AG04449 (cell line): ENCODE results near the gene SLC37A4.
"Not testable (repeated sequence)": the region's sequence is repeated elsewhere in the genome, so short reads cannot be mapped to it uniquely, and the experiment has no call there.

Experiments
- CTCF ChIA-PET: fragments of 350-600 bp; formaldehyde crosslinking; extraction: SDS; loops from one replicate; lab custom pipeline; 2021; ENCODE audit warnings: antibody characterized with exemption; lab: Yijun Ruan, JAX
- POLR2A ChIA-PET: fragments of 400-600, 350-600 bp; formaldehyde crosslinking; extraction: SDS; loops from one replicate; lab custom pipeline; 2020; ENCODE audit warnings: antibody characterized with exemption, inconsistent platforms; lab: Yijun Ruan, JAX
- DNase-seq: peaks from one replicate; pipeline ENCODE4 v3.0.0-alpha.2; 2010; ENCODE audit warnings: low read depth, low spot score
- H3K4me3 ChIP-seq: 2 replicates; pipeline ENCODE4 v1.5.1; 2011; ENCODE audit warnings: low read depth, mild to moderate bottlenecking, control low read depth, low read length
- CTCF ChIP-seq: IDR thresholded peaks from one replicate; pipeline ENCODE4 v1.5.1; 2011; ENCODE audit warnings: mild to moderate bottlenecking, moderate library complexity, low read length, control low read depth, inconsistent platforms; ENCODE audit not compliant: insufficient read depth; ENCODE audit errors: missing control alignments

Gene SLC37A4

GRCh38 chr11:119025099-119025473, 5.6 kb downstream of the SLC37A4 start:
- no peak for DNase-seq
- ChIA-PET POLR2A (interaction anchor here (0.6 kb wide), 1 partner anchor 17 kb away, joined by 3 read pairs; no protein-coding TSS in a partner anchor), CTCF (interaction anchor here (8.5 kb wide), 1 partner anchor 6 kb away, joined by 54 read pairs; the partner anchor contains the start of gene SLC37A4)
- TF ChIP-seq CTCF: no peak
- H3K4me3 ChIP-seq: no peak overlapping the region

- ChIA-PET POLR2A (interaction anchor here (0.6 kb wide), 1 partner anchor 17 kb away, joined by 3 read pairs; no protein-coding TSS in a partner anchor), CTCF (interaction anchor here (1.1 to 8.5 kb wide), 2 partner anchors 7 to 9 kb away, joined by 3 to 54 read pairs; partner anchors contain the start of gene SLC37A4)
- no peak for TF ChIP-seq CTCF
These were observed 6.1 kb downstream of the SLC37A4 start for GRCh38 chr11:119024430-119025098.

GRCh38 chr11:119023741-119024140, 6.9 kb downstream of the SLC37A4 start:
- TF ChIP-seq CTCF: no peak
- POLR2A ChIA-PET: no interaction called here
- CTCF ChIA-PET: interaction anchor here (1.1 to 8.5 kb wide), 2 partner anchors 8 kb away, joined by 3 to 54 read pairs; partner anchors contain the start of gene SLC37A4
- H3K4me3 ChIP-seq: no peak overlapping the region
- no peak for DNase-seq

More at GRCh38 chr11:119024430-119025098, 6.1 kb downstream of the SLC37A4 start:
- DNase-seq: no peak
- H3K4me3 ChIP-seq: no peak overlapping the region

- DNase-seq: no peak
- ChIA-PET CTCF (interaction anchor here (8.5 kb wide), 1 partner anchor 10 kb away, joined by 54 read pairs; the partner anchor contains the start of gene SLC37A4), POLR2A (no interaction called here)
- no peak overlapping the region for H3K4me3 ChIP-seq
- no peak for TF ChIP-seq CTCF
These were observed 9.0 kb downstream of the SLC37A4 start for GRCh38 chr11:119021631-119022030.

GRCh38 chr11:119019996-119020395, 10.7 kb downstream of the SLC37A4 start:
- peak overlapping the region; percentile 94 for H3K4me3 ChIP-seq
- TF ChIP-seq CTCF: no peak
- DNase-seq: no peak
- CTCF ChIA-PET: interaction anchor here (0.8 to 8.5 kb wide), 4 partner anchors 8 to 23 kb away, joined by 3 to 54 read pairs (median 6); partner anchors contain the start of gene SLC37A4
- POLR2A ChIA-PET: no interaction called here

- ChIA-PET POLR2A (interaction anchor here (0.6 to 1.4 kb wide), 3 partner anchors 13 to 49 kb away, joined by 3 to 4 read pairs (median 3); partner anchors contain the start of gene VPS11), CTCF (interaction anchor here (1.0 to 8.5 kb wide), 5 partner anchors 9 to 289 kb away, joined by 3 to 54 read pairs (median 3); partner anchors contain the start of gene SLC37A4)
- H3K4me3 ChIP-seq: peak within 1 kb of the TSS; percentile 94
- peak; percentile 75 for DNase-seq
- TF ChIP-seq CTCF: no peak
These were observed 12.4 kb downstream of the SLC37A4 start, which contains the start of the genes RPS25 and TRAPPC4 for GRCh38 chr11:119018074-119018938. Gene RPS25 (minus strand): TSS chr11:119018343. CDS start chr11:119018284, 59 bp downstream. Gene TRAPPC4 (plus strand): TSS chr11:119018766. CDS start chr11:119018796, 30 bp downstream.

GRCh38 chr11:119017377-119017776, 13.3 kb downstream of the SLC37A4 start:
- peak overlapping the region; percentile 94 for H3K4me3 ChIP-seq
- CTCF ChIA-PET: interaction anchor here (0.9 to 8.5 kb wide), 2 partner anchors 14 to 87 kb away, joined by 3 to 54 read pairs; partner anchors contain the start of gene SLC37A4
- DNase-seq, POLR2A ChIA-PET: not testable (repeated sequence)
